Activated CD8-positive, alpha-beta memory T cell treated with anti-CD3 and anti-CD28 coated beads, Interleukin-2, amount 50 U/mL, for 4 hours (primary cell): ENCODE data around the gene TK2.
"Not testable (repeated sequence)": the region's sequence is repeated elsewhere in the genome, so short reads cannot be mapped to it uniquely, and the experiment has no call there.

Source experiments
- DNase-seq: peaks from one replicate; pipeline ENCODE4 v3.0.0-alpha.2; 2020

The TK2 gene

DNA sequence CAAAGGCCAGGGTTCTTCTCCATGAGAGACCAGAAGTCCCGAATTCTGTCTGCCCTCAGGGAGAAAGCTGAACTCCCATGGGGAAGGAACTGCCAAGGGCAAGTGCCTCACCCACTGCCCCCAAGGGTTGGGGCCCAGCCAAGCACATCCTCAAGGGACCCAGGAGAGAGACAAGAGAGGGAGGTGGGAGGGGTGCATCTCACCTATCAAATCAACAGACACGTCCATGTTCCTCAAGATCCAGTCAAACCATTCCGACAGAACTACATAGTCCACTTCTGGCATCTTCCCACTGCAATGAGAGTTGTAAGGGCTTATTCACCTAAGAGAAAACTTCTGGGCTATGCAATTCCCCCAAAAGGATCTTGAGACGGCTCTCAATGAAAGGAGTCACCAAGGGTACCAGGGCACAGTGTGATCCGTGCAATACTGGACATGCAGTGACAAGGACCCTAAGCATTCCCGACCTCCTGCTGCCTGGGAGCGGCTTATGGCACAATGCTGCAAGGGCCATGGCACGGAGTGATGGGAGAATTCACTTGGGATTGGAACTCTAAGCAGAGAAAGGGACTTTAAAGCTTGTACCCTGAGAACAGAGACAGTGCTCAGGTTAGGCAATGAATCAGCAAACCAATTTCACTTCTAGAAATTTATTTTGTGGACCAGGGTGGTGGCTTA is 32.2 kb downstream of the TK2 start:
- no peak for DNase-seq

DNA sequence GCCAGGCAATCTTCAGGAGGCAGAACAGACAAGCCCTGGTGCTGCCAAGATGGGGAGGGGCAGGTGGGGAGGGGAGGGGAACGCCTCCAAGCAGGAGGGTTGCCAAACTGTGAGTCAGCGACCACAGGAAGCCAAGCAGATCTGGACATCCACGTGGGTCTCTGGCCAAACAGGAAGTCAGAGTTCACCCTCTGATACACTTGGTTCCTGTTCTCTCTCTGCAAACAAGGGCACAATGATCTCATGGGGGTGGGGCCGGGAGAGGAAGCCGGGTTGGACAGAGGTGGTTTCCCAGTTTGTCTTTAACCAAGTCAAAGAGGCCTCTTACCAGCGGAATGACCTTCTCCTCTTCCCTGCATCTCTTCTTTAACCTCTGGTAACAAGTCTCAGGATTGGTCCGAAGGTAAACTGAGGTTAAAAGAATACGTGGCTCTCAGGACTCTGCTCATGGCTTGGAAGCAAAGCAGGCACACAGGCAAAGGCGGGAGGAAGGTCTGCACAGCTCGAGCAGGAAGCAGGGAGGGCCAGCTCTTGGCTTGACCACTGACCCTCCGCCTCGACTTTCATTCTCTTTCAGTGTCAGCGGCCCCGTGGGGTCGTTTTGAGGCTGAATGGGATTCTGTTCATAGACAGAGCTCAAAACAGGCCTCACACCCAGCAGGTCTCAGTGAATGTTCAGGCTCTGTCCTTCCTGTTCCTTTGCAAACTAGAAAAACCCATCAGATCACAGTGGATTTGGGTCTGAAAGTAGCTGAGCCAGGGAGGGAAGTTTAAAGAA is 32.9 kb downstream of the TK2 start:
- peak; percentile 71 for DNase-seq

DNA sequence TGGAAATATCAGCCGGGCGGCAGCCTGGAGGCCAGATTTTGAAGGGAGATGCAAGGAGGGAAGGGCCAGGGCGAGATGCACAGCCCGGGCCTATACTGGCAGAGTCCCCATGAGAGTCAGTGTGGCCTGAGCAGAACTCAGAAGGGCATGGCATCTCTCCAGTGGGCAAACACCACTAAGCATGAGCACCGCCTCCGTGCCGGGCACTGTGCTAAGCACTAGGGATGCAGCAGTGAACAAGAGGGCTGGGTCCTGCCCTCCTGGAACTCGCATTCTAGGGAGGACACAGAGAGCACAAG is 33.5 kb downstream of the TK2 start:
- DNase-seq = no peak

DNA sequence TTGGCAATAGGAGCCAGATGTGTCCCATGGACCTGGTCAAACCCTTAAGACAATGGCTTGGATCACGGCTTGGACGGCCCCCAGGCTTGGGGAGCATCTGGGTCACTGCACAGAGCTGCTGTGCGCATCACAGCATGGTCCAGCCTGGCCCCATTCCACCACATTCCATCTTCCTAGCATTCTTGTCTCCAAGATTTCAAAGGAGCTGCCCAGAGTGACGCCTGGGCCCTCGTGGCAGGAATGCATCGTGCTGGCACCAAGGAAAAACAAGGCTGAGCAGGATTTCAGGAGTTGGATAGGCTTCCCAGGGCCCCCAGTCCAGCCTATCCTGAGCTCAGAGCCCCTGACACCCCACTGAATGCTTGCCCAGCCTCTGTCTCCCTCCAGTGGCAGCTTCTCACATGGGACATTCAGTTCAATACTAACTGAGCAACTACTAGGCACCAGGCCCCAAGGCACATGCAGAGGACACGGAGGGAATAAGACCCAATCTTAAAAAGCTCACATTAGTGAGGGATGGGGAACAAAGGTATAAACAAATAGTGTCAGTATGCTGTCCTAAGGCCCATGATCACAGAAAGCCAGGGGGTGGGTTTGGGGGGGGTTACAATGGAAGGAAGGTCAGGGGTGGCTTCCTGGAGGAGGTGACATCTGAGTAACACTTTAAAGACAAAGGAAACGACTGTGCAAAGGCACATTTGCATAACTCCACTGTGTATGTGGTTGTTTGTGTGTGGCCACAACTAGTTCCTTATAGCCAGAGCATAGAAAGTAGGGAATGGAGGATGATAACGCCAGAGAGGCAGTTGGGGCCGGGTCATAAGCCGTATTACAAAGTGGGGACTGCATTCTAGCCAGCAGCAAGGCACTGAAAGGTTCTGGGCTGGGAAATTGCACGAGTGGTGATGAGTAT is 34.1 kb downstream of the TK2 start:
- DNase-seq = no peak

DNA sequence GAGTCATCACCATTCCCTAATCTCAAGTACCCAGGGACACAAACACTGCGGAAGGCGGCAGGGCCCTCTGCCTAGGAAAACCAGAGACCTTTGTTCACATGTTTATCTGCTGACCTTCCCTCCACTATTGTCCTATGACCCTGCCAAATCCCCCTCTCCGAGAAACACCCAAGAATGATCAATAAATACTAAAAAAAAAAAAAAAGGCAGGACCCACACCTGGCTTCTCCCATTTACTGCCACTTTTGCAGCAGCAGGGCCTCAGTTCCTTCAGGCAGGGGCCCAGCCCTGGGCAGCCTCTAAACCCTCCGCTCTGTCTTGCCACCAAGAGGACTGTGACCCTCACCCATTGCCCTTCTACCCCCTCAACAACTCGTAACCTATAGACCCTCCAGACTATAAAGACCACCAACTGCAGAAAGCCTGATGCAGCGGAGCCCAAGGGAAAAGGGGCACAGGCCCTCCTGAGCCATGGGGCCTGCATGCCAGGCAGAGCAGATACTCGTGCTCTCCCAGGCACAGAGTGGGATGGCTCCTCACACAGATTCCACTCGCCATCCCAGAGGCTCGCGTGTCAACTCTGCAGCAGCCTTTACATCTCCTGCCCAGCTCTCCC is 34.8 kb downstream of the TK2 start:
- not testable (repeated sequence) for DNase-seq

DNA sequence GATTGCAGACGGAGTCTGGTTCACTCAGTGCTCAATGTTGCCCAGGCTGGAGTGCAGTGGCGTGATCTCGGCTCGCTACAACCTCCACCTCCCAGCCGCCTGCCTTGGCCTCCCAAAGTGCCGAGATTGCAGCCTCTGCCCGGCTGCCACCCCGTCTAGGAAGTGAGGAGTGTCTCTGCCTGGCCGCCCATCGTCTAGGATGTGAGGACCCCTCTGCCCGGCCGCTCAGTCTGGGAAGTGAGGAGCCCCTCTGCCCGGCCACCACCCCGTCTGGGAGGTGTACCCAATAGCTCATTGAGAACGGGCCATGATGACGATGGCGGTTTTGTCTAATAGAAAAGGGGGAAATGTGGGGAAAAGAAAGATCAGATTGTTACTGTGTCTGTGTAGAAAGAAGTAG is 35.5 kb downstream of the TK2 start:
- DNase-seq = not testable (repeated sequence)

DNA sequence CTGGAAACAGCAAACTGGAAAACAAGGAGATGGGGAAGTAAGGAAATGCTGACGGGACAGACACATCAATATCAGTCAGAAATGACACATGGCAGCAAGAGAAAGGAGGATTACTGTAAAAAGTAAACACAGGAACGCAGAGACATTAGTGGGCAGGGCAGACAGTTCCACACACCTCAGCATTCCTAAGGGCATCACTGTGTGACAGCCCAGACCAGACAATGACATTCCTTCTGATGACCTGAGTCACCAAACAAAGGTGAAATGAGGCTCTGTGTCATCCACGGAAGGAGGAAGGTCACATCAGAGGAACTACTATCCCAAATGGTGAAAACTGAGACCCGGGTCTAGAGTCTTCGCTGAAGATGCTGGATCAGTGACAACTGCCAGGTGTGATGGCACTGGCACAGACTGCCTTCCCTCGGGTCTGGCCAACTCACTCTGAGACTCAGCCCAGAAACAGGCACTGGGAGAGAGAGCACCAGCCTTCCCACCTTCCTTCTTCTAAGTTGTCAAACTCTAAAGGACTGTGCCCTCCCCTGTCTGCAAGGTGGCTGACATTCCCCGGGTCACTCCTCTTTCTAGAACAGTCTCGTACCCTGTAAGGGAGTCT is 36.7 kb downstream of the TK2 start:
- no peak for DNase-seq

DNA sequence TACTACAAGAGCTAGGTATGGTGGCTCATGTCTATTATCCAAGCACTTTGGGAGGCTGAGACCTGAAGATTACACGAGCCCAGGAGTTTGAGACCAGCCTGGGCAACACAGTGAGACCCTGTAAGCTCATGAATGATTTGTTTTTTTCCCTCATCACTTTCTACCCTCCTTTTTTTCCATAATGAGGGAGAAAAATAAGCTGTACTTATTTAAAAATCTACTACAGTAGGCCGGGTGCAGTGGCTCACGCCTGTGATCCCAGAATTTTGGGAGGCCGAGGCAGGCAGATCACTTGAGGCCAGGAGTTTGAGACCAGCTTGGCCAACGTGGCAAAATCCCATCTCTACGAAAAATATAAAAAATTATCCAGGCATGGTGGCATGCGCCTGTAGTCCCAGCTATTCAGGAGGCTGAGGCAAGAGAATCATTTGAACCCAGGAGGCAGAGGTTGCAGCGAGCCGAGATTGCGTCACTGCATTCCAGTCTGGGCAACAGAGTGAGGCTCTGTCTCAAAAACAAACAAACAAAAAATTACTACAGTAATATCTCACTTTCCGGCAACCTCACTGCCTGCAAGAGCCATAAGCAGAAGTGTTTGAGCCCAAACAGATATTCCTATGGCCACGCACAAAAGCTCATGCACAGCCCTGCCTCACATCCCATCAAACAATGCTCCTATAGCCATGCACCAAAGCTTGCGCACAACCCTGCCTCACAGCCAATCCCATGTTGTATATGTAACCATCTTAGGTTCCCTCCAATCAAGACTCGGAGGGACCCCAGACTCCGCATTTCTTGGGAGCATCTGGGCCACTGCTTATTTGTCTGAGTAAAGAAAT is 37.4 kb downstream of the TK2 start:
- DNase-seq = no peak

DNA sequence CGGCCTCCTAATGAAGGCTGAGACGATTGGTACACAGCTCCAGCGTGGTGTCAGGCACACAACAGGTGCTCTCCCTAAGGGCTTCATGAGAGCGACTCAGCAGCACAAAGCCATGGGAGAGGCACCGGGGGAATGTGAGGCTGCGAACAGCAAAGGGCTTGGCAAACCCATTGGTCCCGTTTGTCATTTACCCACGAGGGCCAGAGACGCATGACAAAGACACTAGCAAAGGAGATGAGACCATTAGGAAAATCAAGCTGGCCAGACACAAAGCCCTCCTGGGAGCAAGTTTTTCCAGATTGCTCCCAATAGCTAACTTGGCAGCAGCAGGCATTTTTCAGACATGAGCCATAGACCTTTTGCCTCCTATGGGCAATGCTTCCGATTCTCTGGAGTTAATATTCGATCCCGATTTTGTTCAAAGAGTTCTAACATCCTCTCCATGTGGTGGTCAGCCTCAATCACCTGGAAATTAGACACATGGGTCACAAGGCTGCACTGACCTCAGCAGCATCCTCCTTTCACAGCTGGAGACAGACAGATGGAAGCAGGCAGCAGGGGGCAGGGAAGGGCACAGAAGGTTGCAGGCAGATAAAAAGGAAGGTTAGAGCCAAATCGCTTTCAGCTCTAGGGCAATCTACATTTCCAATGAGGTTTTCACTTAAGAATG is 38.2 kb downstream of the TK2 start:
- no peak for DNase-seq

DNA sequence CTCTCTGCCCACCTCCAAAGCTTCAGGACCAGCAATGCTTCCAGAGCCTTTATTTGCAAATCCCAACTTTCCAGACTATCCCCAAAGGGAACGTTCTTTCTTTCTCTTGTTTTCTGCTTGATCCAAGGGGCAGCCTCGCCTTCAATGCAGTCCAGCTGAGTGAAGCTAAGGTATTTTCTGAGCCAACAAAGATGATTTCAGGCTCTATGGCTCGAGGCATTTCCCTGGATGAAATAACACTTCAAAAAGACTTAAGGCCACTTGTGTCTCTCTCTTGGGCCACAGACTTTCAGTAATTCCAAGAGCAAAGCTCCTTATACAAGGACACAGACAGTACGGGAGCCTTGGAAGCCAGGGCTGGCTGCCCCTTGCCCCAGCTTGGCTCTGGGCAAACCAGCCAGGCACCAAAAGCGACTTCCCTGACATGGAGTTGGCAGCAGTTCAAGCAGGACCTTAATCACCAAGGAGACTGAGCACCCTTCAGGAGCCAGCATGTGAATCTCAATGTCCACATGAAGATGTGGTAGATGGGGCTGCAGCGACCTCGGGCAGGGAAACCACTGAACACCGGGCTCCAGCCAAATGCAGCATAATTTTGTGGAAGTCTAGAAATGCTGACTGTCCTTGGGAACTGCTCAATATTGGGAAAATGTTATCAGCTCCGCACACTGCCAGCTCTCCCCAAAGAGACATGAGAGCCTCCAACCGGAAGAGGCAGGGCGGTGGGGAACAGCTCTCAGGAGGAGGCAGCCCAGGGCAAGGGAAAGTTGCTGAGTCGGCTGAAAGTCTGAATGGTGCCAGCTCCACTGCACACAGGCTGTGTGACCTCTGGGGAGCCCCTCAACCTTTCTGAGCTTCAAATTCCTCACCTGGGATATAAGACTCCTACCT is 39.0 kb downstream of the TK2 start:
- DNase-seq = no peak

DNA sequence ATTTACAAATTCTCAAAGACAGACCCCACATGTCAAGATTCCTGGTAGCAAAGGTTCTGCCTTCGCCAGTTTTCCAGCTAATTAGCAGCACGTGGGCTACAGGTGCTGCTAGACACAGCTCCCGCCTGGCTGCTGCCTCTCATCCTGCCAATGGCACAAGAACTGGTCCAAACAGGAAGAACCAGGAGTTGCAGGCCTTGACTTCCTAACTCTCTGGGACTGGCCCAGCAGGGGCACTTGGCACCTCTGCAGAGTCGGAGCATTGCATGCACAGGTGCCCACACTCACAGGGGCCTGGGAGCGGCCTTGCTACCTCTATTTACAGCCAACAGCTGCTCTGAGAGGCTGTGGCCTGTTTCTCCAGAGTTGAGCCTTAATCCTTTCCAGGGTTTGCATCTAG is 39.6 kb downstream of the TK2 start:
- no peak for DNase-seq

DNA sequence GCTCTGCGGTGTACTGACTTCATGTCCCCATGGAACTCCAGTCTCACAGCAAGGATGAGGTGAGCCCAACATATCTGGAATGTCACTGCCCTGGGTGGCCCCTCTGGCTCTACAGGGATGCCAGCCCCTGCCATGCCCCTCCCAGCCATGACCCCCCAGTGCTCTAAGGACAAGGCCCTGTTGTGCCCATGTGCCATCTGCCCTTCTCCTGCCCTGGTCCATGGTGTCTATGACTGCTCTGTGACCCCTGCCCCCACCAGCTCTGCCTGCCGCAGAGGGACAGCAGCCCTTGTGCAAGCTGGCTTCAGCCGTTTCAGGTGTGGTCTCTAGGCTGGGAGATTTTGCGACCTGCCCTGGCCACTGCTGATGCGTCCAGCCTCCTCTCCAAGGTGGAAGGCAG is 40.3 kb downstream of the TK2 start:
- DNase-seq = no peak

DNA sequence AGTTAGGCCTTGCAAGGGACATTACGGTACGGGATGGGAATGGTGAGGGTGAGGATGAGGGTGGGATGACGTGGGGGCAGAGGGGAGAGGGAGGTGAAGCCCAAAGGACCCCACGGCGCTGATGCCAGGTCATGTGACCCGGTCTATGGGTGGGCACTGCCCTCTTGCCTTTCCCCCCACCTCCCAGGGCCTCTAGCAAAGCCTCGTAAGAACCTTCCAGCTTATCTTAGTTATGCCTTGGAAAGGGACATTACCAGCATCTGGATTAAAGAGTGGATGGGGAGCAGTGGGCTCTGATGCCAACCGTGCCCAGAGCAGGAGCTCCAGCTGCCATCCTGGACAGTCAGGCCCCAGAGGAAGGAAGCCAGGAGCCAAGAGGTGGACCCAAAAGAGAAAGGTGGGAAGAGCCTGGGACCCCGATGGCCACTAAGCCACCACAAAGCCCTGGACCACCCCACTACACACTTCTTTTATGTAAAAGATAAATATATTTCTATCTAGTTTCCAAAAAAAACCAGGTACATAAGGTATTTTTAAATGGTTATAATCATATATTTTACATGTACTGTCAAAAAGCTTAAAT is 40.9 kb downstream of the TK2 start:
- no peak for DNase-seq

DNA sequence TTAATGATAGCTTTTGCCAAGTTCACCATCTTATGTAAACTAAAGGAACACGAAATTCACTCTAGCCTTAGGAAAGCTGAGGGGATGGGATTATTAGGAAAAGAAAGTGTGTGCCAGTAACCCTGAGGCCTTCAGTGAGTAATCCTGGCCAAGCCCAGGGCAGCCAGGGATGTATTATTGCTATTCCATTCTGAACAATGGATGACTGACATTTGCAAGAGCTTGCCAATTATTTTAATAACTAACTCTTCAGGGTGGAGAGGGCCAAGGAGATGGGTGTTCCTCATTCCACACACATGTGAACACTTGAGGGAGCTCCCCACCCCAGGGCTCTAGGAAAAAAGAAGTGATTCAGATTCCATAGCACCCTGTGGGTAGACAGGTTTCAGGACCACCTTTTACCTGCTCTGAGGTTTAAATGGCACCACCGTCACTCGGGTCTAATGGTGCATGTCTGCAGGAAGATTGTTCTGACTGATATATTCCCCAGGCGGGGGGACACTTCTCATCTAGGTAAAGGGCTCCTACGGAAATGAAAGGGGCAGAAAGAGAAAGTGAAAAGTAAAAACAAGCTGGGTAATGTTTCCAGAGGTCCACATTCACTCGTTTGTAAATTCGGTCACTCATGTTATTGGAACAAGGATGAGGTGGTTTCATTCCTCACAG is 41.5 kb downstream of the TK2 start:
- no peak for DNase-seq

DNA sequence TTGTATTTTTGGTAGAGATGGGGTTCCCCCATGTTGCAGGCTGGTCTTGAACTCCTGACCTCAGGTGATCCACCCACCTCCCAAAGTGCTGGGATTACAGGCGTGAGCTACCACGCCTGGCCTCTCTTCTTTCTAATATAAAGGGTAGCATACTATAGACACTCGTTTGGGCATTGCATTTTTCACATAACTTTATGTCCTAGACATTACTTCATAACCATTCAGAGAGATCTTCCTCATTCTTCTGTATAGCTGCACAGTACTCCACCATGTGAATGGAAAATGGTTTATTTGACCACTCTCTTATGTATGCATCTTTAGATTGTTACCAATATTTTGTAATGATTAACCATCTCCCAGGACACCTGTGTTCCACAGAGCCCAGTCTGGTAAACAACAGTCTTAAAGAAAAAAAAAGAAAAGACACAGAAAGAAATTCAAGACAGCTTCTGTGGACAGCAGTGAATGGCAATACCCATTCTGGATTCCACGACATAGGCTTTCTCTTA is 42.1 kb downstream of the TK2 start:
- DNase-seq = no peak

DNA sequence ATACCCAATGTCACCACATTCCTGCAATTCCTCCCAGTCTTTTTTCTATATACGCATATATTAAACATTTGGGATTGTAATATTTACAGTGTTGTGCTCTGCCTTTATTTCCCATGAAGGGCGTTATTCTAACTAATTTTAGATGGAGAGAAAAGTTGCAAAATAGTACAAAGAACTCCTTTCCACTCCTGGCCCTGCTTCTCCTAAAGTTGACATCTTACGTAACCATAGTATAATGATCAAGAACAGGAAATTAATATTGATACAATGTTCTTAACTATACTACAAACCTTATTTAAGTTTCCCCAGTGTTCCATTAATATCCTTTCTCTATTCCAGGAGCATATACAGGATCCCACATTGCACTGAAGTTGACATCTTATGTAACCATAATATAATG is 46.3 kb downstream of the TK2 start:
- no peak for DNase-seq

DNA sequence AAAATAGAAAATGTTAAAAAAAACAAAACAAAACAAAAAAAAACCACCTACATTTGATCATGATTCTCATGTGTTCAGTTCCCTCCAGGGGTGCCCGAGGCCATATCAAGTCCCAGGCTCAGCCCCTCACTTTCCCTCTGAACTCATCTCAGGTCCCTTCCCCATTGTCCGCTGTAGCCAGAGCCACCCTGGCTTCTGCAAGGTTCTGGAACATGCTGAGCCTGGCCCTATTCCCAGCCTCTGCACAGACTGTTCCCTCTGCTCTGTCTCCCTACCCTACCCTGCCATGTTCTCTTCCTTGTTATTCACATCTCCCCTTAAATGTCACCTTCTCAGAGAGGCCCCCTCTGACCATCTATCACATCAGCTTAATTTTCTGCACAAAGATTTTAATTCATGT is 46.9 kb downstream of the TK2 start:
- no peak for DNase-seq

DNA sequence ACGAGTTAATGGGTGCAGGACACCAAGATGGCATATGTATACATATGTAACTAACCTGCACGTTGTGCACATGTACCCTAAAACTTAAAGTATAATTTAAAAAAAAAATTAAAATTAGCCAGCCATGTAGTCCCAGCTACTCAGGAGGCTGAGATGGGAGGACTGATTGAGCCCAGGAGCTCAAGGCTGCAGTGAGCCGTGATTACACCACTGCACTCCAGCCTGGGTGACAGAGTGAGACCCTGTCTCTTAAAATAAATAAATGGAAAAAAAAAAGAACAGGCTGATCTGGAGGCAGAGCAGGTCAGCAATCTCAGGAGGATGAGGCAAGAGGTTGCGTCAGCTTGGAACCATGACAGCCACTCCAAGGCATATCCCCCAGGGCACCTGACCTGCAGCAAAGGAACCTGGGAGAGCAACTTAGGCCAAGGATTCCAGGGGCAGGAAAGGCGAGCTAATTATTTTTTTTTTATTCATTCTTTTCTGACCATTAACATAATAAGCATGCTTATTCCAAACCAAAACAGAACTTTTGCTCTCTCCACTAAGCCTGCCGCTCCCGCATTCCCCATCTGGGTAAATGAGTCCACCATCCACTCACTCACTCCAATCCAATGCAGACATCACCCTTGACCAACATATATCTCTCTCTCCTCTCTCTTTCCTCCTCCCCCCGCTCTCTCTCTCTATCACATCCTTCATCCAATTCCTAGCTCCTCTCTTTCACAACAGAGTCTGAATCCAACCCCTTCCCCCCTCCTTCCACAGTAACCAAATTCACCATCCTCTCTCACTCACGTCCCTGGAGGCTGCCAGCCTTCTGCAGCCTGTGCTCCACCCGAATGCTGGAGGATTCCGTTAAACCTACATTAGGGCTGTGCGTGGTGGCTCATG is 47.7 kb downstream of the TK2 start:
- no peak for DNase-seq
